NCI-H748 (cell line): ENCODE results near the gene BACH2.
"Not testable (repeated sequence)": the region's sequence is repeated elsewhere in the genome, so short reads cannot be mapped to it uniquely, and the experiment has no call there.

ENCODE experiments used
- DNase-seq: peaks from one replicate; lab custom pipeline; 2025; ENCODE audit not compliant: unreplicated experiment; lab: John Stamatoyannopoulos, UW

The BACH2 gene

GRCh38 chr6:90282265-90282664 lies 14.4 kb downstream of the BACH2 start:
- DNase-seq, result not testable (repeated sequence)

GRCh38 chr6:90278129-90278528 lies 18.5 kb downstream of the BACH2 start:
- DNase-seq, result no peak

- no peak for DNase-seq
Observed at GRCh38 chr6:90277302-90278011, 19.2 kb downstream of the BACH2 start.

GRCh38 chr6:90274451-90275030 lies 22.1 kb downstream of the BACH2 start:
- no peak for DNase-seq

- DNase-seq, result no peak
Observed at GRCh38 chr6:90273863-90274262, 22.8 kb downstream of the BACH2 start.

GRCh38 chr6:90272895-90273294 lies 23.7 kb downstream of the BACH2 start:
- DNase-seq, result no peak

- no peak for DNase-seq
Observed at GRCh38 chr6:90271831-90272230, 24.8 kb downstream of the BACH2 start.

GRCh38 chr6:90269334-90269733 lies 27.3 kb downstream of the BACH2 start:
- DNase-seq, result no peak

- DNase-seq, result no peak
Observed at GRCh38 chr6:90268178-90268577, 28.5 kb downstream of the BACH2 start.

- DNase-seq, result no peak
Observed at GRCh38 chr6:90266905-90267621, 29.6 kb downstream of the BACH2 start.

- no peak for DNase-seq
Observed at GRCh38 chr6:90264561-90264960, 32.1 kb downstream of the BACH2 start.

GRCh38 chr6:90263633-90264032 lies 33.0 kb downstream of the BACH2 start:
- DNase-seq, result no peak

- DNase-seq, result no peak
Observed at GRCh38 chr6:90261801-90262200, 34.8 kb downstream of the BACH2 start.

- no peak for DNase-seq
Observed at GRCh38 chr6:90257486-90257738, 39.2 kb downstream of the BACH2 start.

GRCh38 chr6:90256698-90257485 lies 39.8 kb downstream of the BACH2 start:
- DNase-seq, result no peak

- DNase-seq, result no peak
Observed at GRCh38 chr6:90253631-90254030, 43.0 kb downstream of the BACH2 start.

- DNase-seq, result no peak
Observed at GRCh38 chr6:90251295-90251992, 45.2 kb downstream of the BACH2 start.

- DNase-seq, result no peak
Observed at GRCh38 chr6:90250405-90250804, 46.2 kb downstream of the BACH2 start.

GRCh38 chr6:90249458-90249857 lies 47.2 kb downstream of the BACH2 start:
- no peak for DNase-seq

- no peak for DNase-seq
Observed at GRCh38 chr6:90249034-90249433, 47.6 kb downstream of the BACH2 start.

- no peak for DNase-seq
Observed at GRCh38 chr6:90247262-90247661, 49.4 kb downstream of the BACH2 start.
